GM10847 (cell line): ENCODE data around the gene FHAD1.

Experiments used
- POLR2A ChIP-seq: IDR thresholded peaks from 2 replicates; pipeline ENCODE4 v1.6.1; 2011; ENCODE audit not compliant: insufficient read length; ENCODE audit errors: extremely low read depth

The FHAD1 gene

DNA sequence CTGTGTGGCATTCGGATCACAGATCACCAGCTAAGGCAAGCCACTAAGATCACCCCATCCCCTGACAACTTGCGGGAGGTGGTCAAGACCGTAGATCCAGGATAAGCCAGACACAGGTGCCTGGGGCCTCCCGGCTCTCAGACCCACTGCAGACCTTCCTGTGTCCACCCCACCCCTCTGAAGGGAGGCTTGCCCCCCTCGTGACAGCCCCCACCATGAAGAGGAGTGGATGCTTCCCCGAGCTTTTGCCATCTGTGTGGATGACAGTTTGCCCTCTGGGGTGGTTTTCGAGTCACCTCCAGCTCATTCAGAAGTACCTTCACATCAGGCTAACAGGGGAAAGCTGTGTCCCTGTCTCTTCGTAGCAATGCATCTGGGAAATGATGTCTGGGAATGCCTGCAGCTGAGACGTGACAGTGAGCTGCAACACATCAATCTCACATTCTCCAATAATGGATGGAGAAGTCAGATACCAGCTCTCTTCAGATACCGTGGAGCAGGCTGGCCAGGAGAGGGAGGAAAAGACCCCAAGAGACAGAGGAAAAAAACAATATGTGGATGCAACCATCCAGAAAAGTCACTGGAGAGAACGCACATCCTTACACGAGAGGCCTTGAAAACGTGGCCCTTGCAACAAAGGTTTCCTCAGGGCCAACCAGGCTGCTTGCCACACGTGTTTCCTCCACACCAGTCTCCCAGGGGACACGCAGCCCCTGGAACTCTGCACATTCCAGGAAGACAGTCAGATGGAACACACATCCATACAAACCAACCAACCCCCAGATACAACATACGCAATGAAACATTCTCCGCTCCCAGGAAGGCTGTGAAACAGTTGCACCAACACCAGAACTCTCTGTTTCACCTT is 20.4 kb upstream of the FHAD1 start:
- TF ChIP-seq POLR2A = no peak

DNA sequence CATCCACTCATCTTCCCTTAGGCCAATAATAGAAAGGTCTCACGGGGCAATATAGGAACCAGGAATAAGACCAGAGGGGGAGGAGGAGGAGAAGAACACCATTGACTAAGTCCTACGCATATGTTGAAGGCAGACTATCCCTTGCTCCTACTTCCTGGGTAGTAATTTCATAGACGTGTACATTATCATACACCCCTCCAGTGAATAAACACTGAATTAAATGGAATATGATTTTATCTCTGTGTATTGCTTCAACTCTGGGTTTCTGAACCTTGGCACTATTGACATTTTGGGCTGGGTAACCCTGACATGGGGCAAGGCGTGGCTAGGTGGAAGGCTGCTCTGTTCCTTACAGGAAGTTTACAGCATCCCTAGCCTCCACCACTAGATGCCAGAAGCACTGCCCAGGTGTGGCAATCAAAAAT is 17.3 kb upstream of the FHAD1 start:
- no peak for TF ChIP-seq POLR2A

DNA sequence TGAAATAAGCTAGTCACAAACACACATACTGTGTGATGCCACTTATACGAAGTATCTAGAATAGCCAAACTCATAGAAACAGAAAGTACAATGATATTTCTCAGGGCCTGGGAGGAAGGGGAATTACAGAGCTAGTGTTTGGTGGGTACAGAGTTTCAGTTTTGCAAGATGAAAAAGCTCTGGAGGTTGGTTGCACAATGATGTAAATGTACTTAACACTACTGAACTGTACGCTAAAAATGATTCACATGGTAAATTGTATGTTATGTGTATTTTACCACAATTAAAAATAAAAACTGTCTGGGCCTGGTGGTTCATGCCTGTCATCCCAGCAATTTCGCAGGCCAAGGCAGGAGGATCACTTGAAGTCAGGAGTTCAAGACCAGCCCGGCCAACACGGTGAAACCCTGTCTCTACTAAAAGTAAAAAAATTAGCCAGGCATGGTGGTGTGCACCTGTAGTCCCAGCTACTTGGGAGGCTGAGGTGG is 15.3 kb upstream of the FHAD1 start:
- no peak for TF ChIP-seq POLR2A

DNA sequence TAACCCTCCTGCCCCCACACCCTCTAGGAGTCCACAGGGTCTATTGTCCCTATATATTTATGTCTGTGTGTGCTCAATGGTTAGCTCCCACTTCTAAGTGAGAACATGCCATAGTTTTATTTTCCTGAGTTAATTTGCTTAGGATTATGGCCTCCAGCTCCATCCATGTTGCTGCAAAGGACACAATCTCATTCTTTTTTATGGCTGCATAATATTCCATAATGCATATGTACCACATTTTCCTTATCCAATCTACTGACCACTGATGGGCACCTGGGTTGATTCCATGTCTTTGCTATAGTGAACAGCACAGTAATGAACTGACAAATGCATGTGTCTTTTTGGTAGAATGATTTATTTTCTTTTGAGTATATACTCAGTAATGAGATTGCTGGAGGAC is 13.3 kb upstream of the FHAD1 start:
- TF ChIP-seq POLR2A = no peak

DNA sequence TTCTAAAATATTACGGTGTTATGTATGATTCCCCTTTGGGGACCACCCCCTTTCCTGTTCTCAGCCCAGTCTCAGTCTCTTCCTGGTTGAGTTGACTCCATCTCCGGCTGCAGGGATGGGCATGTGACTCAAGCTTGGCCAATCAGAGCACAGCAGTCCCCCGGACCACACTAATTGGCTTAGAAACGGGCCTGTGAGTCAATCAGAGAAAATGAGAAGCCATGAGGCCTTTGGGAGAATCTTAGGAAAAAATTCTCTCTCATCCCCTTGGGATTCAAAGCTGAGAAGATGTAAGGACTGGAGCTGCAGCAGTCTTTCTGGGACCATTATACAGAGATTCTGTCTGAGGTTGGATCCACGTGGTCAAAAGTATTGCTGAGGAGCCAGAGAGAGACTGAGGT is 10.7 kb upstream of the FHAD1 start:
- no peak for TF ChIP-seq POLR2A

DNA sequence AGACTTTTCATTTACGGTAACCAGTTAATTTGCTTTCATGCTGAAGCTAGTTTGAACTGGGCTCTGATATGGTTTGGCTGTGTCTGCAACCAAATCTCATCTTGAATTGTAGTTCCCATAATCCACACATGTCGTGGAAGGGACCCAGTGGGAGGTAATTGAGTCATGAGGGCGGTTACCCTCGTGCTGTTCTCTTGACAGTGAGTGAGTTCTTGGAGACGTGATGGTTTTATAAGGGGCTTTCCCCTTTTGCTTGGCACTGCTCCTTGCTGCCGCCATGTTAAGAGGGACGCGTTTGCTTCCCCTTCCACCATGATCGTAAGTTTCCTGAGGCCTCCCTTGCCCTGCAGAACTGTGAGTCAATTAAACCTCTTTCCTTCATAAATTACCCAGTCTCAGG is 10.3 kb upstream of the FHAD1 start:
- TF ChIP-seq POLR2A = no peak

DNA sequence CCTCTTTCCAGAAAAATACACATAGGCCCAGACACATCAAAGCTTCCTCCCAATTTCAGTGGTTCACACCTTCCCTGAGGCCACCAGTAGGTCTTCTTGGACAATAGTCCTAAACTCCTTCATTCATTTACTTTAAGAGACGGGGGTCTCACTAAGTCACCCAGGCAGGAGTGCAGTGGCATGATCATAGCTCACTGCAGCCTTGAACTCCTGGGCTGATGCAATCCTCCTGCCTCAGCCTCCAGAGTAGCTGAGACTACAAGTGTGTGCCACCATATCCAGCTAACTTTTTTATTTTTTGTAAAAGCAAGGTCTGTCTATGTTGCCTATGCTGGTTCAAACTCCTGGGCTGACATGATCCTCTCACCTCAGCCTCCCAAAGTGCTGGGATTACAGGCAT is 8.2 kb upstream of the FHAD1 start:
- no peak for TF ChIP-seq POLR2A

DNA sequence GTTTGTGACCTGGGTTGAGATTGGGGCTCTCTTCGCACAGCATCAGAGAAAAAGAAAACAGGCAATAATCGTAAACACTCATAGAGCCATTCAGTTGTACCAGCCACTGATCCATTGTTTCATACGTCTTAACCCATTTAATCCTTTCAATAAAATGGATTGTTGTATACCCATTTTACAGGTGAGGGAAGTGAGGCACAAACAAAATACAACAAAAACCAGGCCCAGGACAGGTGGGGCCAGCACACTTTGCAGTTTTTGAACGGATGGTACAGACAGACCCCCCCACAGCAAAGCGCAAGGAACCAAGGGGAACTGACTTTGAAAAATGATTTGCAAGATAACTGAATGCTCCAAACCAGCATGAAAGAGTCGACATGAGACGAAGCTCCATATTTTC is 4.3 kb upstream of the FHAD1 start:
- no peak for TF ChIP-seq POLR2A

DNA sequence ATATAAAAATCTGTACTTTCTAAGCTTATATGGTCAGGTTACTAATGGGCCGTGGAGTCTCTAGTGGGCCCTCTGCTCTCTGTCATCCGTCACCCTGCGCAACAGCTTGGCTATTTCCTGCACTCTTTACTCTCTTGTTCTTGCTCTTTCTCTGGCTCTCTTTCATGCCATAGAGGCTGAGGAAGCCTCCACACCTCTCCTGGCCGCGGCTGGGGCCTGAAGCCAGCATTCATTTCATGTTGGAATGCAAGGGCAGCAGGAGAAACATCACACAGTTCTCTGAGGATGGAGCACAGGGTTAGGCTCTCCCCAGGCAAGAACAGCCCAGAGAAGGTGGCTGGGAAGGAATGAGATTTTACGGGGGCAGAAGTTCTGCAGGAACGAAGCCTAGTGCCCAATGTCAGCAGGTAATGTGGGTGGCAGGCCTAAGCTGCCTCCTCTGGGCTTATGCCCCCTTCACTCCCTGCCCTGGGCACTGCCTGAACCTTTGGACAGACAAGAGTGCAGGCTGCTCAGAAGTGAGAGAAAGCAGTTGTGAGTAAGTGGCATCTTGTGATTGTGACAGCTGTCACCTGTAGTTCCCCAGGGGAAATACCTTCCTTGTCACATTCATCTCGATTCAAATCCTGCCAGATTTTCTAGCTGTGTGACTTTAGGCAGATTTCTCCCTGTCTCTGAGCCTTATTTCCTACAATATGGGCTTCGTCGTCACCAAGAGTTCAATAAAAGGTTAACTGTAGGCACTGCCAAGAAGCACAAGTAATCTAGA is 3.6 kb upstream of the FHAD1 start:
- no peak for TF ChIP-seq POLR2A

DNA sequence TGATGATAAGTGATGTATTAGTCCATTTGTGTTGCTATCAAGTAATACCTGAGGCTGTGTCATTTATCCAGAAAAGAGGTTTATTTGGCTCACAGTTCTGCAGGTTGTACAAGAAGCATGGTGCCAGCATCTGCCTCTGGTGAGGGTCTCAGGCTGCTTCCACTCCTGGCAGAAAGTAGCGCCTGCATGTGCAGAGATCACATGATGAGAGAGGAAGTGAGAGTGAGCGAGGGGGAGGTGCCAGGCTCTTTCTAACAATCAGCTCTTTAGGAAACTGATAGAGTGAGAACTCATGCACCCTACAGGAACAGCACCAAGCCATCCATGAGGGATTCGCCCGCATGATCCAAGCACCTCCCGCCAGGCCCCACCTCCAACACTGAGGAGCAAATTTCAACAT is 2.2 kb upstream of the FHAD1 start:
- no peak for TF ChIP-seq POLR2A

DNA sequence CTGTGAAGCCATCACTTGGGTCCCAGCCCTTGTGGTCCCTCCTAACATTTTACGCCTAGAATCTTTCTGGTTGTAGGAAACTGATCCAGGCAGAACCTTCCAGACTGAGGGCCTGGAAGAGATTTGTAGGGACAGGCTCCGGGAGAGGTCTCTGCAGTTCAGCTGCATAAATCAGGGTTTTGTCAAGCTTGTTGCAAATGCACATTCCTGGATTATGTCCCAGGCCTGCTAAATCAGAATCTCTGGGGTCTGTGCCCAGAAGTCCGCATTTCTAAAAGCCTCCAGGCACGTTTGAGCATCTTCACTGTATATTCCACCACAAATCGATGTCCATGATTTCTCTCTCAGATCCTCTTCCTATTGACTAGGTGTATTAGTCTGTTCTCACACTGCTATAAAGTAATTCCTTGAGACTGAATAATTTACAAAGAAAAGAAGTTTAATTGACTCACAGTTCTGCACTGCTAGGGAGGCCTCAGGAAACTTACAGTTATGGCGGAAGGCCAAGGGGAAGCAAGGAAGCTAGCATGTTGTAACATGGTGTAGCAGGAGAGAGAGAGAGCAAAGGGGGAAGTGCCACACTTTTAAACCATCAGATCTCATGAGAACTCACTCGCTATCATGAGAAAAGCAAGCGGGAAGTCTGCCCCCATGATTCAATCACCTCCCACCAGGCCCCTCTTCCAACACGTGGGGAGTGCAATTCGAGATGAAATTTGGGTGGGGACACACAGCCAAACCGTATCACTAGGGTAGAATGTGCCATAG is 1.2 kb upstream of the FHAD1 start:
- TF ChIP-seq POLR2A = no peak

DNA sequence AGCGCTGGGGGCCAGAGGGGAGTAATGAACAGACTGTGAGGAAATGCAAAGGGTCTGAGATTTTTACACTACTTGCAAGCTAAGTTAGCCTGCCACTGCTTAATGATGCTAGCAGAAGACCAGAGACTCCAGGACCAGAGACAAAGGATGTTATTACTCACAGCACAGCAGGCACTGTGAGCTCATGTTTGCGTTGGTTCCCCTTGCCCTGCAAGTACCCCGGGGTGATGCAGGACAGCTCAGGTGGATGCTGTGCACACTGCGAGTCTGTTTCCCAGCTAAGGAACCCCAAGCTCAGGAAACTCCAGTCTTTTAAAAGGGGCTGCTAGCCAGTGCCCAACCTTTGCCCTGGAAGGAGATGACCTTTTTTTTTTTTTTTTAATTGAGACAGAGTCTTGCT is 1.2 kb downstream of the FHAD1 start:
- no peak for TF ChIP-seq POLR2A

DNA sequence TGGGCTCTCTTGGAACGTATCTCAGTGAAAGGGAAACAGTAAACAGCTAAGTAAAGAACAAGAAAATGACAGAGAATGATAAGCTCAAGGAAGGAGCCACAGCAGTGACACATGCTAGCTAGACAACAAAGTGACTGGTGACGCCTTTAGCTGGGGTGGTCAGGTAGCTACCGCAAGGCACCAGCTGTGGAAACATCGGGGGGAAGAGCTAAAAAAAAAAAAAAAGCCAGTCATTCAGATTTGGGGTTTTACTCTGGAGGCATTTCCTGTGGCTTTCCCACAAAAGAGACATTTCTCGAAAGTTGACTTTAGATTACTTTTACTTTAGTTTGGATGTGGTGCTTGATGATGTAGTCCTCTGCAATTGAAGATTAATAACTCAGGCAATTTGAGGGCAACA is 2.1 kb downstream of the FHAD1 start:
- TF ChIP-seq POLR2A = no peak

DNA sequence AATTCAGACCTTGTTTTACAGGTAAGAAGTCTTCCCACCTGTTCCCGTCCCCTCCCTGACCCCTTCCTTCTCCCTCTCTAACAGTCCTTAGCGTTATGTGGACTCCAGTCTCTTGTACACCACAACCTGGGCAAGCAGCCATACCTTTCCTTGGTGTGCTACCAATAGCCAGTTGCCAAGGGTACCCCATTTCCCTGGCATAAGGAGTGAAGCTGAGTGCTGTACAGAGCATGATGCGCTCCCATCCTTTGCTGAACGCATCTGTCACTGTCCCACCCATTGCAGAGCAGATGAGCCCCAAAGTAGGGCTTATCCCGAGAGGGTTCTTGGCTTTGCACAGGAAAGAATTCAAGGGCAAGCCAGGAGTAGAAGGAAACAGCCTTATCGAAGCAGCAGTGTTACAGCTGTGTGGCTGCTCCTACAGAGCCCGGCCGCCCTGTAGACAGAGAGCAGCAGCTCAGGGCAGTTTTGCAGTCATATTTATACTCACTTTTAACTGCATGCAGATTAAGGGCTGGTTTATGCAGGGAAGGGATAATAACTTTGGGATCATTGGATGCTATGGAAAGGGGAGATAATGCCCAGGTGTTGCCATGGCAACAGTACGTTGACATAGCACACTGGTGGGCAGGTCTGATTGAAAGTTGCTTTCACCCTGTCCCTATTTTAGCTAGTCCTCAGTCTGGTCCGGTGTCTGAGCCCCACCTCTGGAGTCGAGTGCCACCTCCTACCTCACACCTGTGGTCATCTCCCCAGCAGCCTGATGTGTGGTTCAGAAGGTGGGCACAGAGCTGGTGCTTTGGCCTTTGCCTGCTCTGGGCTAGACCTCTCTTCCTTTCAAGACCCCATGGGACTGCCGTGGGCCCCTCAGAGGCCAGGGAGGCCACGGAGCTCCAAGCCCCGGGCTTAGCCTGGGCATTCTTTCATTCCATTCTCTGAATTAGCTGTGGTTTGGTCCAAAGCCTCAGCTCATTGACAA is 5.1 kb downstream of the FHAD1 start:
- TF ChIP-seq POLR2A = no peak

DNA sequence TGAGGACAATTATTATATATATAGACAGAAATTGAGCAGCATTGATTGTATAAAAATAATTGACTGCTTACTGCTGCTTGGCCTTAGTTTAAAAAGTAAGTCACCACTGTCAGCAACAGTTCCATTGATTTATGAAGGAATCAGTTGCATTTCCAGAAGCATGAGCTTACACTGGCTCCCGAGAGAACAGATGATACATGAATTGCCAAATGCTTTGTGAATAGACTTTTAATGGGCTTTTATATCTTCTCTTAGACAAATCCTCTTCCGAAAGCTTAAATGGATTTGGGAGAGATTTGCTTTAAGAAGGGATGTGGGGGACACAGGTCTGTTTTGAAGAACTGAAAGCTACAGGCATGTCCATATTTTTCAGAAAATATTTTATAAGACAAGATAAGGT is 7.5 kb downstream of the FHAD1 start:
- no peak for TF ChIP-seq POLR2A

DNA sequence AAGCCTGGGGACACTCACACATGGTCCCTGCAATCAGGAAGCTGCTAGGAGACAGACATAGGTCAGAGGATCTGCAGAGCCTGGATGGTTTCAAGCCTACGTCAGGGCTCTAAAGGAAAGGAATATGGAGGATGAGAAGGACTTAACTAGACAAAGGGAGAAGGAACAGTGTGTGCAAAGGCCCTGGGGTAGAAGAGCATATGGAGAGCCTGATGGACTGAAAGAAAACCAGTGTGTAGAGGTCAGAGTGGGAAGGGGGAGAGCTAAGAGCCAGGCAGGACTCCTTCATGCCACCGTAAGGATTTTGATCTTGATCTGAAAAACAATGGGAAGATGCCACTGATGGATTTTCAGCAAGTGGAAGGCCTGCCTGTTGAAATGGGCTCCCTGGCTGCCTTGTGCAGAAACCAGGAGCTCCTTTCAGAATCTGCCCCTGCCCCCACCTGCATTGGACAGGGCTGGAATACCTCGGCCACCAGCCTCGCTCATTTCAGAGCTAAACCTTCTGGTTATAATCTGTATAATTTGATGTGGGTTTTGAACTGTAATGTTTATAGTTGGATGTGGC is 8.6 kb downstream of the FHAD1 start:
- no peak for TF ChIP-seq POLR2A
